Stimulated activated CD4-positive, alpha-beta T cell treated with anti-CD3 and anti-CD28 coated beads, Interleukin-12 subunit alpha, Interleukin-12 subunit beta, amount 100 ng/mL, for 48 hours (primary cell): ENCODE data around the gene AGTPBP1.
"Not testable (repeated sequence)": the region's sequence is repeated elsewhere in the genome, so short reads cannot be mapped to it uniquely, and the experiment has no call there.

ENCODE experiments used
- DNase-seq, 3 donors: peaks; one replicate each; pipeline ENCODE4 v3.0.0-alpha.2; 2020; ENCODE audit warnings: low read depth in 2 of 3, low spot score in 1 of 3

AGTPBP1 gene

GRCh38 chr9:85717818-85718217 is 23.9 kb downstream of the AGTPBP1 start:
- DNase-seq, result not testable (repeated sequence)

- no peak for DNase-seq
These were observed 24.5 kb downstream of the AGTPBP1 start for GRCh38 chr9:85717220-85717619.

DNA sequence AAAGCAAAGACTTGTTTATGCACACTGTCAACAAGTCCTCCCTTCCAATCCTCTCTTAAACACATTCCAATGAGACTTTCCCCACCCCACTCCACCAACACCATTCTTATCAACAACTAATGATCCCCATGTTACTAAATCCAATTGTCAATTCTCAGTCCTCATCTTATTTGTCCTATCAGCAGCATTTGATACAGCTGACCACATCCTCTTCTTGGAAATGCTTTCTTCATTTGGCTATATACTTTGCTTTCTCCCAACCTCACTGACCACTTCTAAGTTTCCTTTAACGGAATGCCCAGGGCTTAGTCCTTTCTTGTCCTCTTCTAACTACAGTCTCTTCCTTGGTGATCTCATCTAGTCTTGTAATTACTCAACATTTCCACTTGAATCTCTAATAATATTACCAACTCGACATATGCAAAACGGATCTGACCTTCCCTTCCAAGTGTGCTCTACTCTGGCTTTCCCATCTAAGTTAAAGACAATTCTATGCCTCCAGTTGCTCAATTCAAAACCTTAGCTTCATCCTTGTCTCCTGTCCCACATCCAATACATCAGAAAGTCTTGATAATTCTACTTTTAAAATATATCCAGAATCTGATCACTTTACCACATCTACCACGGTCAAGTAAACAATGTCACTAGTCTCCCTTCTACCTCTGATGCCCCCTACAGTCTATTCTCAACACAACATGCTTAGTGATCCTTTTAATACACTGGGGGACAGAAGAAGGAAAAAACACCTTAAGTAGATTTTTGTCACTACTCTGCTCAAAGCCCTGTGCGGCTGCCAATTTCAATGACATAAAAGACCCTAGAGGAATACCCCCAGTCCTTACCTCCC is 25.5 kb downstream of the AGTPBP1 start:
- no peak for DNase-seq

- no peak for DNase-seq
These were observed 26.2 kb downstream of the AGTPBP1 start for GRCh38 chr9:85715587-85715986.

DNA sequence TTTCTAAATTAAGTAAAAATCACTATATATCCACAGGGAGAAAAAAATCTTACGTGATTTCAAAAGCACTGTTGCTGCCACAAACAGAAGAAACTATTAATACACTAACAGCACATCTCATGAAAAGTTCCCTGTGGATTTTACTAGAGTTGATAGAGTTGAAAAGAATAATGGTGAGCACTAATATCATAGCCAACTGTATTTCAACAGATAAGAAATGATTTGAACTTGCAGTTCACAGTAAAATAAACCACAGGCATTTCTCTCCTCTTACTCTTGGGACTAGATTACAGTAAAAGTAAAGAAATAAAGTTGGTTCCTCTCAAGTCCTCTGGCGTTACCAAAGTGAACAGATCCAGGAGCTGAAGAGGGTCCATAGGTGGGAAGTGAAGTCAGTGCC is 27.9 kb downstream of the AGTPBP1 start:
- no peak for DNase-seq

DNA sequence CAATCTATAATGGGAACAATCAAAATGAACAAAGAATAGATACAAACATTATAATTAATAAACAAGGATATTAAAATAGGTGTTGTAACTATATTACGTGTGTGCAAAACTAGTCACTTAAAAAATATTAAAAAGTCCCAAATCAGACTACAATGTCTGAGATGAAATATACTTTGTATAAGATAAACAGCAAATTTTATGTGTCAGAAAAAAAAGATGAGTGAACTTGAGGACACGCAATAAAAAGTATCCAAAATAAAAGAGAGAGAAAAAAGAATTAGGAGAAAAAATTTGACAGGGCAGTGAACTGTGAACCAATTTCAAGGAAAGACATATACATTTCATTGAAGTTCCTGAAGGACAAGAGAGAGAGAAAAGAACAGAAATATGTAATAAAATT is 37.0 kb downstream of the AGTPBP1 start:
- DNase-seq, result no peak

- DNase-seq, result no peak
These were observed 38.4 kb downstream of the AGTPBP1 start for GRCh38 chr9:85703398-85703797.

GRCh38 chr9:85702726-85703289 is 38.9 kb downstream of the AGTPBP1 start:
- no peak for DNase-seq

- DNase-seq, result no peak
These were observed 39.6 kb downstream of the AGTPBP1 start for GRCh38 chr9:85702191-85702590.

DNA sequence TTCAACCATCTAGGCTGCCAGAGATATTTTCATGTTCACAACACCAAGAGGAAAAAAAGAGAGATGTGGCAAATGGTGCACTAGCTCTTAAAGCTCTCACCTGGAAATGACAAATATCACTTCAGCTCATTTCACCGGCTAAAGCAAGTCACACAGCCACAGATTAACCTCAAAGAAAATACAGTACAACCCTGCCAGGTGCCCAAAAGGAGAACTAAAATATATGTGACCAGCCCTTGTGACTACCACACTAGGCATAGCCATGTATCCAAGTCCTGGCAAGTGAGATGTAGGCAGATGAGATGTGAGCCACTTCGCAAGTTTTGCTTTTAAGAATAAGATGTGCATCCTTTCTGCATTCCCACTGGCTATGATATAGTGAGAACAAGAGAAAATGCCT is 41.4 kb downstream of the AGTPBP1 start:
- DNase-seq, result no peak

DNA sequence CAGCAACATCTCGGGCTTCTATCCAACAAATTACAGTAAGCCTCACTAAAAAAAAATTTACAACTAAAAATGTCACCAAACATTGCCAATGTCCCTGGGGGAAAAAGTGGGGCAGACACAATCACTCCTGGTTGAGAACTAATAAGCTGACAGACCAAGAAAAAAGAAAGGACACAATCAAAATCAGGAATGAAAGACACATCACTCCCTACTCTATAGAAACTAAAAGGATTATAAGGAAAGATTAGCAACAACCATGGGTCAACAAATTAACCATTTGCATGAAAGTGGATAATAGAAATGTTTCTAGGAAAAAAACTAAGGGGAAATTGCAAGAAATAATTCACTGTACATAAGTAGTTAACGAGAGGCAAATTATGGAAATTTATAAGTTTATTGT is 53.4 kb downstream of the AGTPBP1 start:
- no peak for DNase-seq

GRCh38 chr9:85685081-85685480 is 56.7 kb downstream of the AGTPBP1 start:
- DNase-seq, result no peak

GRCh38 chr9:85676790-85677189 is 65.0 kb downstream of the AGTPBP1 start:
- DNase-seq, result no peak

DNA sequence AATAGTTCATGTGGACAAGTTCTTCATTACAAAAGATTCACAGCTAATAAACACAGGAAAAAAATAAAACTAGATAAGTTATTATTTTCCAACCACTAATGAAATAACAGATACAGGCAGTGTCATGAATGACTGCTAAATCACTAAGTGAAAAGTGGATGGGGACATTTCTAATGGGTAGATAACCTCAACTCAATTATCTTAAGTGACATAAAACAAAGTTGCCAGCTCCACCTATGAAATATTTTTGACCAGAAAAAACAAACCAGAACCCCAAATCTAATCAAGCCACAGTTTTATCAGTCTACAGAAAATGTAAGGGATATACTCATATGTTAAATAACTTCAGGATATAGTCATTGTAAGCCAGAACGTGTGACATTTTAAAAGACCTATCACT is 74.4 kb downstream of the AGTPBP1 start:
- no peak for DNase-seq

- DNase-seq, result no peak
These were observed 75.7 kb downstream of the AGTPBP1 start for GRCh38 chr9:85666086-85666485.

DNA sequence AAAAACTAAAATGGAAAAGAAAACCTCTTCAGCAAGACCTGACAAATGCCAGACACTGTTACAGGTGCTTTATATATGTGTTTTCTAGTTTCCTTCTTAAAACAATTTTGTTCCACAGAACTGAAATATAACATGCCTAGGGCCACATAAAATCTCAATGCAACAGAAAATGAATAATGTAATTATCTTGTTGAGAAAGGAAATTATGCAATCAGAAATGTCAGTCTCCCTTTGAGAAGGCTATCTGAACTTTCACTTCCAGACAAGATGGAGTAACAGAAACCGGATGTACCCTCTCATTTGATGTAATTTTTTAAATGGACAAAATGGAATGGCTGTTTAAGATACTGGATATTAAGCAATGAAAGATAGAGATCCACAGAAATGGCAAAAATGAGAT is 79.2 kb downstream of the AGTPBP1 start:
- DNase-seq, result no peak

DNA sequence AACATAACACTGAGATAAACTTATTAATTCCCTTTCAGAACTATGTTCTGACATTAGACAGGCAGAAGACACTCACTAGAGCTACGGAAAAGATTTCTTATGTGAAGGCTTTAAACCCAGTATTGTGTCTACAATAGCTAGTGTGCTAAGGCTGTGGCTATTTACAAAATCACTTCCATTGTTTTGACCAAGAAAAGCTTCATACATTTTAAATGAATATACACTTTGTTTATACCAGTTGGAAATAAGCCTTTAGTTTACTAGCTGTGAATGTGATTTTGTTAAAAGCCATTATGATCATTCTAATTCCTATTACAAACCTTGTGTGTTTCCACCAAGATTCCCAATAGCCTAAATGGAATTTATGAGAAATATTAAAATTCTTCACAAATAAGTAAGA is 83.0 kb downstream of the AGTPBP1 start:
- DNase-seq, result no peak

DNA sequence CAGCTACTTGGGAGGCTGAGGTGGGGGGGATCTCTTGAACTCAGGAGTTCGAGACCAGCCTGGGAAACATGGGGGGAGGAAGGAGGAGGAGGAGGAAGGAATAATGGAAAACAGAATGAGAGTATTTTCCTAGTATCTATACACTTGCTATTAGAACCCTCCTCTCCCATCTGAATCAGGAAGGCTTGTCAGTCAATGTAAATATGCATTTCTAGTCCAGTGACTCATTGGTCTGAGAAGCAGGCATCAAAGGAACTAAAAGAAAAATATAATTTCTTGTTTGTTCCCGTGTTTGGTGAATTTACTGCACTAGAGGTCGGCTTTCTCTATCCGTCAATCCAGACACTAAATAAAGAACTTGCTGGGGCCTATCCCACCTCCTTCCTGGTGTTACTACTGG is 88.6 kb downstream of the AGTPBP1 start:
- DNase-seq, result no peak

DNA sequence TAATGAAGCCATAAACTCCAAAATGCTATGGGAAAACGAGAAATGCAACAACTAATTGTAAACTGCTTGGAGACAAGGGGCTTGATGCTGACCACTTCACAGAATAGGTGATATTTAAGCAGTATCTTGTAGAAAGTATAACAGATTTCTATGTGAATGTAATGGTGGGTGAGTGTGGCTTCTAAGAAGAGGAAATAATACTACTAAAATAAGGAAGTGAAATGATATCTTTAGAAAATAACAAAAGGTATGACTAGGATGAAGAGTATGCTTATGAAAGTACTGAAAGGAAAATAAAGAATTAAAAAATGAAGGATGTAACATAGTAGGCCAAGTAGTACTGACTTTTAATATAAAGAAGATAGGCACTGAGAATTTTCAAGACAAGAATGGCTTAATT is 94.2 kb downstream of the AGTPBP1 start:
- no peak for DNase-seq

DNA sequence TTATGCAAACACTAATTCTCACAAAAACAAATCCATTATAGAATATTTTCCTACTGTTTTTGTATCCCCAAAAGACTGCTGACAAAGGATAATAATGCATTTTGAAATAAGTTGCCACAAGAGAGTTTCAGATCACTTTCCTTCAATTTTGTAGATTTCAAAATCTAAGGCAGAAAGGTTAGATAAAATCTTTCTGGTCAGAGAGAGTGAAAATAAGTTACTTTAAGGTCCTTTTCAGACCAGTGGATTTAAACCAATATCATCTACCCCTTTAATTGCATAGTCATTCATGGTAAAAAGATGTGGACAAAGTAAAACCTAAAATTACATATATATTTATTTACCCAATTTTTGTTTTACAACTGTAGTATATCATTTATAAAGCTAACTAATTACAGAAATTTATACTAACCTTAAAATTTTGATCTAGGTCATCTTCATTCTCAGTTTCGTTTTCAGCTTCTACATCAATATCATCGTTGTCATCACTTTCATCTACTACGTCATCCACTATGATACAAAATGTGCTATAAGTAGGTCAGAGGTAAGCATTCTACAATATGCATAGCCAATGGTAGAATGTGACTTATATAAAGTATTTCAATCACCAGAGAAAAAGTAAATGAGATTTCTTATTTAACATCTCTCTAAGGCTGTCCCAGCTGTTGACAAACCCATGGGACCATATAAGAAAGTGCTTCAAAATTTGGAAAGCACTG is 95.7 kb downstream of the AGTPBP1 start:
- DNase-seq, result no peak

- DNase-seq, result no peak
These were observed 101.3 kb downstream of the AGTPBP1 start for GRCh38 chr9:85640425-85640824.

- no peak for DNase-seq
These were observed 102.0 kb downstream of the AGTPBP1 start for GRCh38 chr9:85639675-85640186.
